HG03097 (cell line): ENCODE data around the gene KRTAP5-11.
"Not testable (repeated sequence)": the region's sequence is repeated elsewhere in the genome, so short reads cannot be mapped to it uniquely, and the experiment has no call there.

Source experiments
- ATAC-seq: cut with Tn5 transposase; IDR thresholded peaks from one replicate; pipeline ENCODE4 v1.9.1; 2021; ENCODE audit not compliant: unreplicated experiment, low FRiP score

KRTAP5-11 gene

DNA sequence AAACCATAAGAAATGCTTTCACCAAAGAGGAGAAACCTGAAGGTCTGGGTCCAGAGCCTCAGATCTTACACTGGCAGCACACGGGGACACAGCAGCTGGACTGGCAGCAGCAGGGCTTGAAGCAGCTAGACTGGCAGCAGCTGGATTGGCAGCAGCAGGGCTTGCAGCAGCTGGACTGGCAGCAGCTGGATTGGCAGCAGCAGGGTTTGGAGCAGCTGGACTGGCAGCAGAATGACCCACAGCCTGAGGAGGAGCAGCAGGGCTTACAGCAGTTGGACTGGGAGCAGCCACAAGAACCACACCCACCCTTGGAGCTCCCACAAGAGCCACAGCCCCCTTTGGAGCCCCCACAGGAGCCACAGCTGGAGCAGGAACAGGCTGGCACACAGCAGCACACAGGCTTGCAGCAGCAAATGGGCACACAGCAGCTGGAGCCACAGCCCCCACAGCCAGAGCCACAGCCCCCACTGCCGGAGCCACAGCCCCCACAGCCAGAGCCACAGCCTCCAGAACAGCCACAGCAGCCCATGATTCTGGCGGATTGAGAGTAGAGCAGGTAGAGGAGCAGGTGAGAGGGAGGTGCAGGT, at the start of gene KRTAP5-11:
TSS of gene KRTAP5-11 (minus strand) at position 567 of the 587 bp plus-strand sequence. CDS start at position 529, 38 bp downstream.
- no peak for ATAC-seq

DNA sequence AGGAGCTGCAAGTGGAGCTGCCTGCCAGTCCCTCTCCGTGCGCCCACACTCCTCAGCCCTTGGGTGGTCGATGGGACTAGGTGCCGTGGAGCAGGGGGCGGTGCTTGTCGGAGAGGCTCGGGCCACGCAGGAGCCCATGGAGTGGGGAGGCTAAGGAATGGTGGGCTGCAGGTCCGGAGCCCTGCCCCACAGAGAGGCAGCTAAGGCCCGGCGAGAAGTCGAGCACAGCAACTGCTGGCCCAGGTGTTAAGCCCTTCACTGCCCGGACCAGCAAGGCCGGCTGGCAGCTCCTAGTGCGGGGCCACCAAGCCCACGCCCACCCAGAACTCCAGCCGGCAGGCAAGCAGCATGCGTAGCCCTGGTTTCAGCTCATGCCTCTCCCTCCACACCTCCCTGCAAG, 48.9 kb upstream of the KRTAP5-11 start:
- not testable (repeated sequence) for ATAC-seq

- ATAC-seq = not testable (repeated sequence)
These were observed 47.4 kb upstream of the KRTAP5-11 start for GRCh38 chr11:71630071-71630470.

- ATAC-seq = not testable (repeated sequence)
These were observed 46.3 kb upstream of the KRTAP5-11 start for GRCh38 chr11:71628943-71629342.

DNA sequence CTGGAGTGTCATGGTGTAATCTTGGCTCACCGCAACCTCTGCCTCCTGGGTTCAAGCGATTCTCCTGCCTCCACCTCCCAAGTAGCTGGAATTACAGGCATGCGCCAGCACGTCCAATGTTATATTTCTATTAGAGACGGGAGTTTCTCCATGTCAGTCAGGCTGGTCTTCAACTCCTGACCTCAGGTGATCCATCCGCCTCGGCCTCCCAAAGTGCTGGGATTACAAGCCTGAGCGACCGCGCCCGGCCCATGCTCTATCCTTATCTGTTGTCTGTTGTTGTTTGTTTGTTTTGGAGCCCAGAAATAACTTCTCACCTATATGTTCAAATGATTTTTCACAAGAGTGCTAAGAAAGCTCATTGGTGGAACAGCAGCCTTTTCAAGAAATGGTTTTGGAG, 40.6 kb upstream of the KRTAP5-11 start:
- not testable (repeated sequence) for ATAC-seq

GRCh38 chr11:71622561-71622960, 39.9 kb upstream of the KRTAP5-11 start:
- not testable (repeated sequence) for ATAC-seq

- not testable (repeated sequence) for ATAC-seq
These were observed 32.3 kb upstream of the KRTAP5-11 start for GRCh38 chr11:71615003-71615402.

DNA sequence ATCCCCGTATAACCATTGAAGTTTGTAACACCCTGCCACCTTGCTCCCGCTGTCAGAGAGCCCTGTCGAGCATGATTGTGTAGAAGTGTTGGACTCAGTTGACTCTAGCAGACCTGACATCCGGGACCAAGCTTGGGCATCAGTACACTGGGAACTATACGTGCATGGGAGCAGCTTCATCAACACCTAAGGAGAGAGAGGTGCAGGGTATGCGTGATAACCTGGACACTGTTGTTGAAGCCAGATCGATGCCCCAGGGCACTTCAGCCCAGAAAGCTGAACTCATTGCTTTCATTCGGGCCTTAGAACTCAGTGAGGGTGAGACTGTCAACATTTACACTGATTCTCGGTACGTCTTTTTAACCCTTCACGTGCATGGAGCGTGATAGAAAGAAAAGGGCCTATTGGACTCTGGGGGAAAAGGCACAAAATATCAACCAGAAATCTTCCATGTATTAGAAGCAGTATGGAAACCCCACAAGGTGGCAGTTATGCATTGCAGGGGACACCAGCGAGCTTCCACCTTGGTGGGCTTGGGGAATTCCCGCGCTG, 31.8 kb upstream of the KRTAP5-11 start:
- not testable (repeated sequence) for ATAC-seq

DNA sequence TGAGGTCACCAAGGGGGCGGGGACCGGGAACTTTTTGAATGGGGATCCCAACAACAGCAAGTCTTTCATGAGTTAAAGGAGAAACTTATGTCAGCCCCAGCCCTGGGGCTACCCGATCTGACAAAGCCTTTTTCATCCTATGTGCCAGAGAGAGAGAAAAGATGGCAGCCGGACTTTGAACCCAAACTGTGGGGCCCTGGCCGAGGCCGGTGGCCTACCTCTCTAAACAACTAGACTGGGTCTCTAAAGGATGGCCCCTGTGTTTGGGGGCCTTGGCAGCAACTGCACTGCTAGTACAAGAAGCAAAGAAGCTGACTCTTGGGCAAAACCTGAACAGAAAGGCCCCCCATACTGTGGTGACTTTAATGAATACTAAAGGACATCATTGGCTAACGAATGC, 31.3 kb upstream of the KRTAP5-11 start:
- ATAC-seq = not testable (repeated sequence)

DNA sequence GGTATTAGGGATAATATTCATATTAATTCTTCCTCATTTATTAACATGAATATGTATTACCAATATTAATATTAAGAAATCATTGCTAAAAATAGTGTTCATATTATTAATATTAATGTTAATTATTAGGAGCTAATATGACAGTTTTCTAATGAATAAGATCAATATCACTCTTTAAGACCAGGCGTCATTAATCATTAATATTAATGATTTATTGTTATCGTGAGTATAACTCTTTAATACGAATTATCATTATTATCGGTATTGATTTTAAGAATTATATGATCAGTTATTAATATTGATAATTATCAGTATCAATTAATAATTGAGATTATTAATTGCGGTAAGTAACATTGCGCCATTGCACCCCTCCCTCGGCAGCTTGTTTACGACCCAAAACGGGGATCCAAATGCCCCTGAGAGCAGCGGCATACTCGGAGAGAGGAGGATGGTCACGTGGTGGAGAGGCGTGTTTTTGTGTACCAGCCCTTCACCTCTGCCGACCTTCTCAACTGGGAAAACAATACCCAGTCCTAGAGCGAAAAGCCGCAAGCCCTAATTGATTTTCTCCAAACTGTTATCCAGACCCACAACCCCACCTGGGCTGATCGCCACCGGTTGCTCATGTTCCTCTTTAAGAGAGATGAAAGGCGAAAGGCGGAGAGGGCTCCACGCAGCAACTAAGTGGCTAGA, 28.7 kb upstream of the KRTAP5-11 start:
- ATAC-seq = not testable (repeated sequence)

DNA sequence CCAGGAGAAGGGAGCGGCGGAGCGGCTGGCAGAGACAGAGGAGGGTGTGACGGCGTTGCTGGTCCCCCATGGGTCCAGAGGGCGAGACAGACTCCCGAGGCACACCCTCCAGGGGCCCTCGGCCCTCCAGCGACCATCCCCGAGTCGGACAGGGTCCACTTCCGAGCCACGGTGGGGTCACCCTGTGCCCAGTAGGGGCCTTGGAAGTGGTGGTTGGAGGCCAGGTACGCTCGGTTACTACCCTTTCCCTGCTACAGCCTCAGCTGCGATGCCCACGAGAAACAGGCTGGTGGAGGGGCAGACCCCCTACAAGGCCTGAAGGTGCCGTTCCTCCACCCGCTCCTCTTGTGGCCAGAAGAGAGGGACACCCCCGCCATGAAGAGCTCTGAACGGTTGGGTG, 25.6 kb upstream of the KRTAP5-11 start:
- not testable (repeated sequence) for ATAC-seq

GRCh38 chr11:71607520-71608216, 25.0 kb upstream of the KRTAP5-11 start:
- ATAC-seq = not testable (repeated sequence)

GRCh38 chr11:71606853-71607519, 24.3 kb upstream of the KRTAP5-11 start:
- not testable (repeated sequence) for ATAC-seq

DNA sequence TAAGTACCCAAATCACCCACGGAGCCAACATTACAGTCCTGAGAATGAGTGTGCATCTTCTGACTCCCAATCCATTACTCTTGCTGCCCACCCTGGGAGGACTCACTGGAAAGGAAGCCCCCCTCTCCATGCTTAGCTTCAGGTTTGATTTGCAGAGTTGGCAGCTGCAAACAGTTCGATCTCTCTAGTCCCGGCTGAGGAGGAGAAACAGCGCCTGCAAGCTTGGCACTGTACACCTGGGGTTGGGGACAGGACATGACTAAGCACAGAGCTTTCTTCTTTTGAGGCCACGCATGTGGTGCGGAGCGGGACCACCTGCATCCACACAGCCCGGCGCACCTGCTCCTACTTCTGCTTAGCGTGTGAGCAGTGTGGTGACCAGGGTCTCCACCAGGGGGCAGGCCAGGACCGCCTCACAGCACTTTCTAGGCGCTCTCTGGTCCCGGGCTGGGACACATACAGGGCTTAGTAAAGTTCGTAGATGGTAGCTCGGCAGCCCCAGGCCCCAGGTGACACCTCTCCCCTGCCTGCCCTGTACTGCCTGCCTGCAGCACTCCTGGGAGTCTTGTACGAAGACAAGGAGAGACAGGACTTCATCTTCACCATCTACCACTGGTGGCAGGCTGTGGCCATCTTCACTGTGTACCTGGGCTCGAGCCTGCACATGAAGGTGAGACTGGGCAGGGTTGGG, 22.3 kb upstream of the KRTAP5-11 start:
- not testable (repeated sequence) for ATAC-seq

GRCh38 chr11:71603221-71603620, 20.5 kb upstream of the KRTAP5-11 start:
- ATAC-seq = not testable (repeated sequence)

DNA sequence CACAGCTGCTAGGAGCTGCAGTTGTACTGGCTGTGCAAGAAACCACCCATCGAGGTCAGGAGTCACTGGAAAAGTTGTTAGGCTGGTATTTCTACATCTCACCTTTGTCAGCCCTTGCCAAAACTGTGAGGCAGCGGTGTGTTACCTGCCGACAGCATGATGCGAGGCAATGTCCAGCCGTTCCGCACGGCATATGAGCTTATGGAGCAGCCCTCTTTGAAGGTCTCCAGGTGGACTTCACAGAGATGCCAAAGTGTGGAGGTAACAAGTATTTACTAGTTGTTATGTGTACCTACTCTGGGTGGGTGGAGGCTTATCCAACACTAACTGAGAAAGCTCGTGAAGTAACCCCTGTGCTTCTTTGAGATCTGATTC, 6.9 kb upstream of the KRTAP5-11 start:
- ATAC-seq = not testable (repeated sequence)

DNA sequence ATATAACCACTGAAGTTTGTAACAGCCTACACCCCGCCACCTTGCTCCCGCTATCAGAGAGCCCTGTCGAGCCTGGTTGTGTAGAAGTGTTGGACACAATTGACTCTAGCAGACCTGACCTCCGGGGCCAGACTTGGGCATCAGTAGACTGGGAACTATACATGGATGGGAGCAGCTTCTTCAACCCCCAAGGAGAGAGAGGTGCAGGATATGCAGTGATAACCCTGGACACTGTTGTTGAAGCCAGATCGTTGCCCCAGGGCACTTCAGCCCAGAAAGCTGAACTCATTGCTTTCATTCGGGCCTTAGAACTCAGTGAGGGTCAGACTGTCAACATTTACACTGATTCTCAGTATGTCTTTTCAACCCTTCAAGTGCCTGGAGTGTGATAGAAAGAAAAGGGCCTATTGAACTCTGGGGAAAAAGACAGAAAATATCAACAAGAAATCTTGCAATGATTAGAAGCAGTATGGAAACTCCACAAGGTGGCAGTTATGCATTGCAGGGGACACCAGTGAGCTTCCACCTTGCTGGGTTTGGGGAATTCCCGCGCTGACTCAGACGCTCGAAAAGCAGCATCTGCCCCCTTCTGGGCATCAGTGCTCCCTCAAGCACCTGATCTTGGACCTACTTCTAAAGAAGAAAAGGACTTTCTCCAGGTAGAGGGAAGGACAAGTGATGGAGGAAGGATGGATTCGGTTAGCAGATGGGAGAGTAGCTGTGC, 6.3 kb upstream of the KRTAP5-11 start:
- not testable (repeated sequence) for ATAC-seq

GRCh38 chr11:71588314-71588713, 5.6 kb upstream of the KRTAP5-11 start:
- ATAC-seq = not testable (repeated sequence)

GRCh38 chr11:71585673-71586072, 3.0 kb upstream of the KRTAP5-11 start:
- not testable (repeated sequence) for ATAC-seq
